ENCODE measurements around the gene MYO5B. TPM values are rescaled to one million over a fixed set of nuclear protein-coding genes. Genes with fewer than 3 reads are reported as not detected.

MYO5B gene
- total and polyA plus RNA-seq, 2 of the 4 experiments (the other 2 are of a cell fraction): 0.24 to 0.54 TPM

DNA sequence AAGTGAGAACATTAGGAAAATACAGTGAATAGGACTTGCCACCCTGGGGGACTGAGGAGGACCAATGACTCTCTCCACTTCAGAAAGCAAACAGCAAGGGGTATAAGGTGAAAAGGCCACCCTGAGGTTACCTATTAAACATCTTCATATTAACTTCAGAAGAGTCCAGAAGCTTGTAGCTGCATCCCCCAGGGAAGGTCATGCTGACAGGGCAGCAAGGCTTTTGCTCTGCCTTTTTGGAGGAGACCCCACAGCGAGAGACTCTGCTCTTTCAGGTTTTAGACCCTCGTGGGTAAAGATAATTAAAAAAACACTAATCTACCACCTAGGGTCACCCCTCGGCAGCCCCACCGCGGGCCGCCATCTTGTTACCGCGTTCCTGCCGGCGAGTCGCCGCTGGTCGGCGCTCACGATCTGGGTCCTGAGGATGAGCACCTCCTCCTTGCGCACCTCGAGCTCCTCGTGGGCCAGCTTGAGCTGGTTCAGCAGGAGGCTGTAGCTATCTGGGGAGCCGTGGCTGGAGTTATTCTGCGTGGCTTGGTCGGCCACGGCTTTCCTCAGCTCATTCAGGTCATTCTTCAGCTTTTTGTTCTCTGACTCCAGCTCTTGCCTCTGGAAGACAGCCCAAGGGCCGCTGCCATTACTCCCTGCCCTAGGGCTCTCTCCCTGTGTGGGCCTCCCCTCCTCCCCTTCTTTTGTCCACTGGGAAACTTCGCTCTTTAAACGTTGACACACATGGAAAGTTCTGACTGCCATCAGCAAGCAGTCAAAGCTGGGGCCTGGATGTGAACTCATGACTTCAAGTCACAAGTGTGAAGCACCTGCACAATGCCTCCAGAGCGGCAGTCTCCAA, 331.0 kb downstream of the MYO5B start:
- intact Hi-C loops (cut with micrococcal nuclease) (no loop called here), in situ Hi-C loops (cut with MboI; ENCODE audit: low sequenced_read_pairs) (loop anchor here (5.0 kb wide), 1 partner anchor 307 kb away; no protein-coding TSS in a partner anchor), dilution Hi-C loops (cut with HindIII; ENCODE audit: low sequenced_read_pairs, unreplicated experiment) (no loop called here)
- Histone ChIP-seq H3K4me1 (ENCODE audit: control insufficient read depth, insufficient read depth, low read length) (no peaks in the 10 kb centered on the region), H2BK15ac (ENCODE audit: low read depth, low read length) (no peak overlapping the region), H3K27ac (ENCODE audit: insufficient read depth, low read length) (no peak overlapping the region), H4K5ac (ENCODE audit: low read depth, low read length) (no peak overlapping the region), H2AK9ac (replicated peaks; ENCODE audit: low read depth, low read length, poor library complexity) (no peak overlapping the region), H2AK5ac (ENCODE audit: low read depth, low read length) (no peak overlapping the region), H3K9ac (ENCODE audit: low read depth, low read length) (no peak overlapping the region), H3K9me1 (ENCODE audit: insufficient read depth, low read length) (no peaks in the 10 kb centered on the region), H3K23ac (ENCODE audit: low read depth, low read length) (no peak overlapping the region), H2AFZ (replicated peaks; ENCODE audit: low read length, poor library complexity) (no peak overlapping the region), H2BK5ac (ENCODE audit: low read depth, low read length, poor library complexity, severe bottlenecking) (no peak overlapping the region), H3K79me1 (ENCODE audit: low read depth in 1 of 2, low read length in 2 of 2) (no peaks in the 10 kb centered on the region), H3K18ac (ENCODE audit: low read depth, low read length) (no peak overlapping the region), H3K4ac (ENCODE audit: low read depth, low read length) (no peak overlapping the region), H3K36me3 (ENCODE audit: control insufficient read depth, insufficient read depth, low read length) (no peaks in the 10 kb centered on the region), H3K4me2 (ENCODE audit: low read depth, low read length) (no peak overlapping the region), H3K4me3 (ENCODE audit: insufficient read depth, low read depth, low read length) (no peak overlapping the region), H3K9me3 (ENCODE audit: control insufficient read depth, insufficient read depth, low read length) (no peaks in the 10 kb centered on the region), H4K8ac (ENCODE audit: low read depth in 2 of 2, low read length in 2 of 2) (no peak overlapping the region), H3K27me3 (ENCODE audit: control insufficient read depth, insufficient read depth, low read length) (peaks cover 39% of the 10 kb centered on the region), H4K91ac (ENCODE audit: insufficient read depth, low read depth, low read length) (no peak overlapping the region), H3K56ac (ENCODE audit: extremely low read depth, insufficient read depth, low read length) (no peak overlapping the region), H2BK20ac (ENCODE audit: low read depth, low read length) (no peak overlapping the region), H3K14ac (replicated peaks; ENCODE audit: low read depth, low read length) (no peak overlapping the region), H4K20me1 (ENCODE audit: insufficient read depth, low read length) (no peaks in the 10 kb centered on the region), H2BK120ac (ENCODE audit: low read depth, low read length) (no peak overlapping the region)
- no peak for ATAC-seq (ENCODE audit: low read depth)
- no peak for TF ChIP-seq POLR2A (IDR thresholded peaks at IDR 0.05; ENCODE audit: low read depth, low read length)
- TF ChIP-seq, protein P1, sequence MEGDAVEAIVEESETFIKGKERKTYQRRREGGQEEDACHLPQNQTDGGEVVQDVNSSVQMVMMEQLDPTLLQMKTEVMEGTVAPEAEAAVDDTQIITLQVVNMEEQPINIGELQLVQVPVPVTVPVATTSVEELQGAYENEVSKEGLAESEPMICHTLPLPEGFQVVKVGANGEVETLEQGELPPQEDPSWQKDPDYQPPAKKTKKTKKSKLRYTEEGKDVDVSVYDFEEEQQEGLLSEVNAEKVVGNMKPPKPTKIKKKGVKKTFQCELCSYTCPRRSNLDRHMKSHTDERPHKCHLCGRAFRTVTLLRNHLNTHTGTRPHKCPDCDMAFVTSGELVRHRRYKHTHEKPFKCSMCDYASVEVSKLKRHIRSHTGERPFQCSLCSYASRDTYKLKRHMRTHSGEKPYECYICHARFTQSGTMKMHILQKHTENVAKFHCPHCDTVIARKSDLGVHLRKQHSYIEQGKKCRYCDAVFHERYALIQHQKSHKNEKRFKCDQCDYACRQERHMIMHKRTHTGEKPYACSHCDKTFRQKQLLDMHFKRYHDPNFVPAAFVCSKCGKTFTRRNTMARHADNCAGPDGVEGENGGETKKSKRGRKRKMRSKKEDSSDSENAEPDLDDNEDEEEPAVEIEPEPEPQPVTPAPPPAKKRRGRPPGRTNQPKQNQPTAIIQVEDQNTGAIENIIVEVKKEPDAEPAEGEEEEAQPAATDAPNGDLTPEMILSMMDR (conservative IDR thresholded peaks at IDR 0.05; ENCODE audit: low read depth, low read length): no peak
- TF ChIP-seq CHD1 (IDR thresholded peaks at IDR 0.05; ENCODE audit: low read depth, low read length): no peak
- TF ChIP-seq MAFK (IDR thresholded peaks at IDR 0.05; ENCODE audit: low read depth, low read length): no peak
- DNase-seq: no peak
- POLR2A ChIA-PET (ENCODE audit: unreplicated experiment): no interaction called here
- 79% methylated on average over 20 of the region's 26 CpGs; no CpG with 5 or more reads in 1 of the 2 experiments for WGBS, 2 experiments (ENCODE audit: extremely low coverage in 2 of 2, insufficient read length in 1 of 2)
- CTCF ChIA-PET: no interaction called here
- BruUV-seq (replicated peaks): no TSS peak

Measured in IMR-90 (cell line).